Upper lobe of left lung (tissue), 4 donors: ENCODE measurements around the gene GLS.

ENCODE experiments used
- CTCF ChIP-seq, 6 experiments: fragments of 450-650 bp in 4 of 6; fragments of 200-600 bp in 2 of 6; sonication (generic) in 2 of 6; IDR thresholded peaks; one replicate each; pipeline ENCODE4 v1.5.1; 2016 to 2019; ENCODE audit warnings: antibody characterized with exemption in 6 of 6
- POLR2A ChIP-seq, 4 donors: fragments of 450-650 bp; IDR thresholded peaks; one replicate each; pipeline ENCODE4 v1.5.1; 2016 to 2017; ENCODE audit warnings: antibody characterized with exemption in 4 of 4, mild to moderate bottlenecking in 2 of 4

GRCh38 chr2:190980630-190981209, 100.1 kb downstream of the GLS start:
- no peak for TF ChIP-seq POLR2A (IDR thresholded peaks at IDR 0.05)
- no peak for TF ChIP-seq CTCF (IDR thresholded peaks at IDR 0.05)
